Neural progenitor cell (in vitro differentiated cells): ENCODE data around the gene BNIPL.

Source experiments
- EZH2 ChIP-seq: fragments of 200-600 bp; sonication (generic); IDR thresholded peaks from 2 replicates; pipeline ENCODE4 v1.6.1; 2017; ENCODE audit warnings: antibody characterized with exemption, mild to moderate bottlenecking, moderate library complexity
- TF ChIP-seq, protein P1 (sequence below): fragments of 200-600 bp; sonication (generic); IDR thresholded peaks from 2 replicates; pipeline ENCODE4 v1.5.1; 2017; ENCODE audit warnings: antibody characterized with exemption, mild to moderate bottlenecking

DNA sequence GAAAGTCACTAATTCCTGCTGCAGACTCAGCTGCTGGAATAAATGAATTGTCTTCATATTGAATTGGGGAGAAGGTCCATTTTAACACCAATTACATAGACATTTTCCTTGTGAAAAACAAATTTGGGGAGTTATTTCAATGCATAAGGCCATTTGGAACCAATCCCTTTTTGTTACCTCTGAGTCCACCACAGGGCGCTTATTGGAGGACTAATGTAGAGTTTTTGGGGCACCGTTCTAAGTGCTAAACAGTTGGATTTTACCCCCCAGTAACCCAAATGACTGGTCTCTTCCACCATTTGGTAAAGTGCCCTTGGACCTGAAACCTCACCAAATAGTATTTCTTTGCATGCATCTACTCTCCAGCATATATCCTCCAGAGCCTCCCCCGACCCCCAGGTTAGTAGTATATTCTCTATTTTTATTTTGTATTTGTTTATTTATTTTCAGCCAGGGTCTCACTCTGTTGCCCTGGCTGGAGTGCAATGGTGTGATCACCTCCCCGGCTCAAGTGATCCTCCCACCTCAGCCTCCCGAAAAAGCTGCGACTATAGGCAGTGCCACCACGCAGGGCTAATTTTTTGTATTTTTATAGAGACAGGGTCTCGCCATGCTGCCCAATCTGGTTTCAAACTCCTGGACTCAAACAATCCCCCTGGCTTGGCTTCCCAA, 26.6 kb upstream of the BNIPL start:
- TF ChIP-seq, protein P1, sequence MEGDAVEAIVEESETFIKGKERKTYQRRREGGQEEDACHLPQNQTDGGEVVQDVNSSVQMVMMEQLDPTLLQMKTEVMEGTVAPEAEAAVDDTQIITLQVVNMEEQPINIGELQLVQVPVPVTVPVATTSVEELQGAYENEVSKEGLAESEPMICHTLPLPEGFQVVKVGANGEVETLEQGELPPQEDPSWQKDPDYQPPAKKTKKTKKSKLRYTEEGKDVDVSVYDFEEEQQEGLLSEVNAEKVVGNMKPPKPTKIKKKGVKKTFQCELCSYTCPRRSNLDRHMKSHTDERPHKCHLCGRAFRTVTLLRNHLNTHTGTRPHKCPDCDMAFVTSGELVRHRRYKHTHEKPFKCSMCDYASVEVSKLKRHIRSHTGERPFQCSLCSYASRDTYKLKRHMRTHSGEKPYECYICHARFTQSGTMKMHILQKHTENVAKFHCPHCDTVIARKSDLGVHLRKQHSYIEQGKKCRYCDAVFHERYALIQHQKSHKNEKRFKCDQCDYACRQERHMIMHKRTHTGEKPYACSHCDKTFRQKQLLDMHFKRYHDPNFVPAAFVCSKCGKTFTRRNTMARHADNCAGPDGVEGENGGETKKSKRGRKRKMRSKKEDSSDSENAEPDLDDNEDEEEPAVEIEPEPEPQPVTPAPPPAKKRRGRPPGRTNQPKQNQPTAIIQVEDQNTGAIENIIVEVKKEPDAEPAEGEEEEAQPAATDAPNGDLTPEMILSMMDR: no peak
- TF ChIP-seq EZH2: no peak
